Smooth muscle cell (in vitro differentiated cells): ENCODE data around the gene CRIP1. TPM values are rescaled to one million over a fixed set of nuclear protein-coding genes. Genes with fewer than 3 reads are reported as not detected.

Experiments
- DNase-seq: peaks from one replicate; lab custom pipeline; 2025; ENCODE audit not compliant: unreplicated experiment; lab: John Stamatoyannopoulos, UW
- H2AFZ ChIP-seq: fragments of 200-600 bp; sonication (generic); 2 replicates; pipeline ENCODE4 v1.6.0; 2016; ENCODE audit warnings: antibody characterized with exemption, low read depth, mild to moderate bottlenecking
- H3F3A ChIP-seq: fragments of 200-600 bp; sonication (generic); 2 replicates; pipeline ENCODE4 v1.6.0; 2017; ENCODE audit warnings: antibody characterized with exemption, low read depth
- H3K27ac ChIP-seq: fragments of 200-600 bp; sonication (generic); 2 replicates; pipeline ENCODE4 v1.5.1; 2016; ENCODE audit warnings: low read depth, mild to moderate bottlenecking
- H3K27me3 ChIP-seq: fragments of 200-600 bp; sonication (generic); 2 replicates; pipeline ENCODE4 v1.6.1; 2016; ENCODE audit warnings: low read depth, mild to moderate bottlenecking
- H3K36me3 ChIP-seq: fragments of 200-600 bp; sonication (generic); 2 replicates; pipeline ENCODE4 v1.5.1; 2016; ENCODE audit warnings: low read depth
- H3K4me1 ChIP-seq: fragments of 200-600 bp; sonication (generic); 2 replicates; pipeline ENCODE4 v1.5.1; 2016; ENCODE audit warnings: low read depth
- H3K4me2 ChIP-seq: fragments of 200-600 bp; sonication (generic); 2 replicates; pipeline ENCODE4 v1.6.0; 2016; ENCODE audit warnings: mild to moderate bottlenecking
- H3K4me3 ChIP-seq: fragments of 200-600 bp; sonication (generic); 2 replicates; pipeline ENCODE4 v1.5.1; 2016; ENCODE audit warnings: mild to moderate bottlenecking
- H3K79me2 ChIP-seq: fragments of 200-600 bp; sonication (generic); 2 replicates; pipeline ENCODE4 v1.6.0; 2016; ENCODE audit warnings: low read depth, mild to moderate bottlenecking
- H3K9ac ChIP-seq: fragments of 200-600 bp; sonication (generic); 2 replicates; pipeline ENCODE4 v1.6.0; 2016; ENCODE audit warnings: low read depth
- H3K9me3 ChIP-seq: fragments of 200-600 bp; sonication (generic); replicated peaks from 2 replicates; pipeline ENCODE4 v1.5.1; 2016; ENCODE audit warnings: low read depth
- H4K20me1 ChIP-seq: fragments of 200-600 bp; sonication (generic); 2 replicates; pipeline ENCODE4 v1.6.0; 2016; ENCODE audit warnings: low read depth
- CTCF ChIP-seq: fragments of 200-600 bp; sonication (generic); IDR thresholded peaks from 2 replicates; pipeline ENCODE4 v1.5.1; 2017; ENCODE audit warnings: borderline replicate concordance, mild to moderate bottlenecking, antibody characterized with exemption; ENCODE audit not compliant: insufficient read depth, poor library complexity, severe bottlenecking
- WGBS: methylation state at CpG from one replicate; pipeline ENCODE4 v1.1.7; 2016; ENCODE audit warnings: low lambda C conversion rate; 5-methylcytosine and 5-hydroxymethylcytosine counted together
- polyA plus RNA-seq: library from polyadenylated mRNA; unstranded; fragments of >200 nt; fragmentation: Nextera tagmentation; extraction: Ambion mirVana; gene quantifications from 2 replicates; pipeline ENCODE4 v1.2.1, GENCODE V29; 2016
- total RNA-seq: library from RNA; depleted of rRNA; stranded (reverse); fragments of >200 nt; gene quantifications from 2 replicates; pipeline ENCODE4 v1.2.3, GENCODE V29; 2014

CRIP1 gene
- total and polyA plus RNA-seq, 2 experiments from 2014 or later, result 4.9 to 31.8 TPM

GRCh38 chr14:105529569-105530284 lies 43.0 kb downstream of the CRIP1 start:
- no peak for TF ChIP-seq CTCF
- no peaks in the 10 kb centered on the region for H3K27me3 ChIP-seq
- H3K79me2 ChIP-seq, result no peaks in the 10 kb centered on the region
- H3K9me3 ChIP-seq, result no peaks in the 10 kb centered on the region
- no peaks in the 10 kb centered on the region for H3K4me1 ChIP-seq
- H3K4me3 ChIP-seq, result no peak overlapping the region
- no peak overlapping the region for H3K9ac ChIP-seq
- H3F3A ChIP-seq, result no peaks in the 10 kb centered on the region
- no peak overlapping the region for H3K27ac ChIP-seq
- H3K36me3 ChIP-seq, result no peaks in the 10 kb centered on the region
- 94% methylated on average over 49 of the region's 63 CpGs for WGBS
- no peak for DNase-seq
- H3K4me2 ChIP-seq, result no peak overlapping the region
- H2AFZ ChIP-seq, result no peak overlapping the region
- H4K20me1 ChIP-seq, result no peaks in the 10 kb centered on the region

- WGBS, result 90% methylated on average over 19 of the region's 19 CpGs
- H3K4me2 ChIP-seq, result no peak overlapping the region
- H3K27ac ChIP-seq, result no peak overlapping the region
- H3F3A ChIP-seq, result no peaks in the 10 kb centered on the region
- no peaks in the 10 kb centered on the region for H3K4me1 ChIP-seq
- DNase-seq, result no peak
- no peak for TF ChIP-seq CTCF
- H3K27me3 ChIP-seq, result no peaks in the 10 kb centered on the region
- H3K36me3 ChIP-seq, result no peaks in the 10 kb centered on the region
- no peak overlapping the region for H3K9ac ChIP-seq
- no peaks in the 10 kb centered on the region for H3K79me2 ChIP-seq
- H3K4me3 ChIP-seq, result no peak overlapping the region
- H4K20me1 ChIP-seq, result no peaks in the 10 kb centered on the region
- H2AFZ ChIP-seq, result no peak overlapping the region
- H3K9me3 ChIP-seq, result no peaks in the 10 kb centered on the region
Measured at GRCh38 chr14:105530285-105531087, 43.8 kb downstream of the CRIP1 start.

- Histone ChIP-seq H3K4me2 (no peak overlapping the region), H3K27ac (no peak overlapping the region), H3K9ac (no peak overlapping the region), H3F3A (no peaks in the 10 kb centered on the region), H3K4me1 (no peaks in the 10 kb centered on the region), H4K20me1 (no peaks in the 10 kb centered on the region), H3K36me3 (no peaks in the 10 kb centered on the region), H3K27me3 (no peaks in the 10 kb centered on the region), H3K4me3 (no peak overlapping the region), H3K9me3 (no peaks in the 10 kb centered on the region), H2AFZ (no peak overlapping the region), H3K79me2 (no peaks in the 10 kb centered on the region)
- DNase-seq, result no peak
- 90% methylated on average over 18 of the region's 30 CpGs for WGBS
- no peak for TF ChIP-seq CTCF
Measured at GRCh38 chr14:105531088-105531893, 44.6 kb downstream of the CRIP1 start.
